GM18870 (cell line): ENCODE data around the gene PADI2.

Experiments used
- ATAC-seq: cut with Tn5 transposase; IDR thresholded peaks from one replicate; pipeline ENCODE4 v1.9.1; 2021; ENCODE audit warnings: moderate library complexity; ENCODE audit not compliant: unreplicated experiment

The PADI2 gene

DNA sequence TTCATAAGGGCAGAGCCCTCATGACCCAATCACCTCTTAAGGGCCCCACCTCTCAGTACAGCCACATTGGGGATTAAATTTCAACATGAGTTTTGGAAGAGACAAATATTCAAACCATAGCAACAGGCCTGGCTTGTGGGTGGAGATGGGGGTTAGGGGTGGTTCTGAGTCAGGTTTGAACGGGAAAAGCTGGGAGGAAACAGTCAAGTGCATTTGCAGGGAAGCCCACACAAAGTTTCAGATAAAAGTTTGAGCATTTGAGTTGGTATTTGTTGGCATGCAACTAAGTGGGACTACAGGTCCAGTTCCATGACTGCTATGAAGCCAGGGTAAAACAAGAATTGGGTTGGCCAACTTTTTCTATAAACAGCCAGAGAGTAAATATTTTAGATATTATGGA is 21.0 kb upstream of the PADI2 start:
- ATAC-seq, result no peak

DNA sequence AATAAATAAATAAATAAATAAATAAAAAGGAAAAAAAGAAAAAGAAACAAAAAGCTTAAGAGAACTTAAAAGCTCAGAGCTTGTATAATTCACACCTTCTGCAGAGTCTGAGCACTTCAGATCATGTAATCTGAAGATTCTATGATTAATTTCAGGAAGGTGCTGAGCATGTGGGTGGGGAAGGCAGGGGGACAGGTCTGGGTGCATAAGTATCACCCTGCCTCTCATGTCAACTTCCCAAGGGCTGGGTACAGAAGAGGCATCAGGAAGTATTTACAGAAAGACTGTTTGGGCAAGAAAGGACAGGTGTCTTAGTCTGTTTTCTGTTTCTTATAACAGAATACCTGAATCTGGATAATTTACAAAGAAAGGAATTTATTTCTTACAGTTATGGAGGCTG is 20.4 kb upstream of the PADI2 start:
- no peak for ATAC-seq

GRCh38 chr1:17137441-17137840 is 18.2 kb upstream of the PADI2 start:
- no peak for ATAC-seq

DNA sequence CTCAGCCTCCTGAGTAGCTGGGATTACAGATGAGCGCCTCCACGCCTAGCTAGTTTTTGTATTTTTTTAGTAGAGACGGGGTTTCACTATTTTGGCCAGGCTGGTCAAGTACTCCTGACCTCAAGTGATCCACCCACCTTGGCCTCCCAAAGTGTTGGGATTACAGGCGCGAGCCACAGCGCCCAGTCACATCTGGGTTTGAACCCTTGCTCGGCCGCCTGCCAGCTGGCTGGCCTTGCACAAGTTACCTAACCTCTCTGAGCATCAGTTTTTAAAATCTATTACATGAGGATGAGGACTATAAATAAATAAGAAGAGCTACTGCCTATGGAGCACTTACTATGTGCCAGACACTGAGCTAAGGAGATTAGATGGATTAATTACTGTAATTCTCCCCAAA is 17.7 kb upstream of the PADI2 start:
- no peak for ATAC-seq

- no peak for ATAC-seq
Observed at GRCh38 chr1:17136145-17136544, 16.9 kb upstream of the PADI2 start.

DNA sequence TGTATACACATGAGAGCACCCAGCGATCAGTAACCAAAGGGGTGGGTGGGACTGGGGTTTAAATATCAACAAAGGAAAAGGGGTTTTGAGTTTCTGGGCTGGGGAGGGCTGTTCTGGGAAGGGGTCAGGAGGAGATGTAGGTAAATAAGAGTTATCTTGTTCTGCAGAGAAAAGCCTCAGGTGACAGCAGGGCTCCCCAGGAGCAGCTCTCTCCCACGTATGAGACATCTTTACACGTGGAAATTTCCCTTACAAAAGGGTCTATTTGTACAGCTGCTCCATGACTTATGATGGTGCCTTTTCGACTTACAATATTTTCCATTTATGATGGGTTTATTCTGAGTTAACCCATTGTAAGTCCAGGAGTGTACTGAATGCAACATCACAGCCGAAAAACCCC is 16.3 kb upstream of the PADI2 start:
- ATAC-seq, result no peak

GRCh38 chr1:17134724-17135123 is 15.5 kb upstream of the PADI2 start:
- ATAC-seq, result no peak

DNA sequence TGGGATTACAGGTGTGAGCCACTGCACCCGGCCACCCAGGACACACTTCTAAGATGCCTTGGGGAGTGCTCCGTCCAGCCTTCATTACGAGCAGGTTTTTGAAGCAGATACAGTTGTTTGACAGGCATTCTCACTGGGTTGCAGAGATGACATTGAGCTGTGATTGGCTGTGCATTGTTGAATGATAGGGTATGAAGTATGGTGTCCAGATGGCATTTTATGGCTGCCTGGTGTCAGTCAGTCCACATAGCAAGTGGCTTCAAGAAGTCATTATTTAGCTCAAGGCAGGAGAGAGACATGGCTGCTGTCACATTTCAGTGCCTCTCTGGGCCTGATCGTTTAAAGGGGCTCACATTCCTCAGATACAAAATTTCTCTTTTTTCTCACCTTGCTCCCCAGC is 14.8 kb upstream of the PADI2 start:
- no peak for ATAC-seq

DNA sequence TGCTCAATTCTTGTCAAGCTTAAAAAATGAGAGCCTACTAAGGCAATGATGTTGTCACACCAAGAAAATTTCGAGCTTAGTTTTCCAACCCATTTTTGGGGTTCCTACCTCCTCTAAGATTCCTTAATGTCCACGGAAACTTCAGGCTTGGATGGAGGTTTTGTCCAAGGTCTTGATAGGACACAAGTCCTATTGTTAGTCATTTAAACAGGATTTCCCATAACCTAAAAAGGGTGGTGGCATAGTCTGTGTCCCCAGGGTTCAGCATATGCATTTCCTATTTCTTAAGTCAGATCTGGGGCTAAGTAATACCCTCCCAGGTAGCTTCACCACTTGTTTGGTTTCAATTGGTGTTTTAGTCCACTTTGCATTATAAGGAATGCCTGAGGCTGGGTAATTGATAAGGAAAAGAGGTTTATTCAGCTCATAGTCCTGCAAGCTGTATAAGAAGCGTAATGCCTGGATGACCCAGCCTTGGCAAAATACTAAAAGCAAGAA is 10.9 kb upstream of the PADI2 start:
- ATAC-seq, result no peak

GRCh38 chr1:17128361-17128760 is 9.1 kb upstream of the PADI2 start:
- ATAC-seq, result no peak

- ATAC-seq, result no peak
Observed at GRCh38 chr1:17125756-17126237, 6.5 kb upstream of the PADI2 start.

DNA sequence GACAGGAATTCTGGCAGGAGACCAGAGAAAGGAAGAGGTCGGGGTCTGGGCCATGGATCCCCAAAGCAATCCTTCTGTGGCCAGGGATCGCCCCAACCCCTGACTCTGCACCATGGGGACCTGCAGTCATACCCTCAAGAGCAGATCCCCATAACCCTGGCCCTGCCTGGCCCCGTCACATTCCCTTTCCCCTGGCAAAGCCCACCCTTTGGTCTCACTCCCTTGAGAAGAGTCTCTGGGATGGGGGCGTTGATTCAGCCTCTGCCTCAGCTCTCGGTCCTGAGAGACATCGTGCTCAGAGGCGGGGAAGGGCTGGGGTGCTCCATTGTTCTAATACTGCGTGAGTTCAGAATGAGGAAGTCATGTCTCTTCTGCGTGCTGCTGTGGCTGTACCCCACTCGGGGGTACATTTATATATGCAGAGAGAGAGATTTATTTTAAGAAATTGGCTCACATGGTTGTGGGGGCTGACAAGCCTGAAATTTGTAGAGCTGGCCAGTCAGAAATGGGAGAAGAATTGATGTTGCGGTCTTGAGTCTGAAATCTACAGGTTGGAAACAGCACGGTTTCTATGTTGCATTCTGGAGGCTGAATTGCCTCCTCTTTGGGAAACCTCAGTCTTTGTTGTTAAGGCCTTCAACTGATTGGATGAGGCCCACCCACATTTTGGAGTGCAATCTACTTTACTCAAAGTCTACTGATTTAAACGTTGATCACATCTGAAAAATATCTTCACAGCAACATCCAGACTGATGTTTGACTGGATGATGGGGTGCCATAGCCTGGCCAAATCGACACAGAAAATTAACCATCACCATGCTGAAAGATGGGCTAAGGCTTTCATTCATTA is 4.2 kb upstream of the PADI2 start:
- no peak for ATAC-seq

DNA sequence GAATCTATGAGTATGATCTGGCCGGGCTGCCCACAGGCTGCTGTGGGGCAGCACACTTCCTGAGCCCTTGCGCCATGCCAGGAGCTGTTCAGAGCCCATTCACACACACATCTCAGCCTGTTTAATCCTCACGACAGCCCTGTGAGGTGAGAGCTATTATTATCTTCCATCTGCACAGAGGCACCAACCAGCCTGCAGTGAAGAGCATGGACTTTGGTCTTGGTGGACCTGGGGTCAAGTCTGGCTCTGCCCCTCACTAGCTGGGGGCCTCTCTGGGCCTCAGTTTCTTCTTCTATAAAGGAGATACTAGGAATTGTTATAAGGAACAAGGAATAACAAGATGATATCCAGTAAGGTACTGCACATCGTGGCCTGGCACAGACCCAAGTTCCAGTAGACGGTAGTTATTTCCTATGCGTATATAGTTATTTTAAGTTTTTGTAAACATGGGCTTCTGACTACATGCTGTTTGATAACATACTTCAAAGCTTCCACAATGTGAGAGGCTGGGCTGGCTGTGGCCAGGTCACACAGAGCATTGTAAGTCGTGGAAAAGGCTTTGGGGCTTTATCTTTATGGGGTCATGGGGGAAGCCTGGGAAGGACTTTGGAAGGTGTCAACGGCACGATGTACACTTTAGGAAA is 3.4 kb upstream of the PADI2 start:
- ATAC-seq, result no peak

DNA sequence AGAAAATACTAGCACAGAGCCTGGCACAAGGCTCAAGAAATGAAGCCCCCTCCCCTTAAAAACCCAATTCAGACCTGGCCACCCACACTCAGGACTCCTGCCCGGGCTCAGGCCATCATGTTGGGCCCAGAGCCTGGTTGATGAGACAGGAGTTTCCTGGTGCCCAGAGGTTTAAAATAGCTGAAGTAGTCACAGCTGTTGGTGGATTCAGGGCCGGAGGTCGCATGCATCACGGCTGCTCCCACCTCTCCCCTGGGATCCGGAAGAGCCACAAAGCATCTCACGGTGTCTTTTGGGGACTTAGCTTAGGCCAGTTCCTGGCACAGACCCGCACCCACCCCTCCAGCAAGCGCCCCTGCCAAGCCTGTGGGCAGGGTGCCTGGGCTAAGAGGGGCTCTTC is 2.6 kb upstream of the PADI2 start:
- ATAC-seq, result no peak

GRCh38 chr1:17120962-17121837 is 1.9 kb upstream of the PADI2 start:
- no peak for ATAC-seq

DNA sequence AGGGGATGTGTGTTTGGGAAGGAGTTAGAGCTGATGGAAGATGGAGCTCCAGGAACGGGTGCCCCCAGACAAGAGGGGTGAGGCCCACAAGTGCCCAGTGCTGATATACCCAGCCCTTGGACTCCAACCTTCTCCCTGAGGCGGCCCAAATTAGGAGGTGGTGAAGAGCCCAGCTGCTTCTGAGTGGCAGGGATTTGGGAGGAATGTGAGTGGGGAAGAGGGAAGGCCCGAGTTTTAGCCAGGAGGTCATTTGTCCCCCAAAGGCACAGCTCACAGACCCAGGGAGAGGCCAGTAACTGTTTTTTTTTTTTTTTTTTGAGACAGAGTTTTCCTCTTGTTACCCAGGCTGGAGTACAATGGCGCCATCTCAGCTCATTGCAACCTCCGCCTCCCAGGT is 1.2 kb upstream of the PADI2 start:
- ATAC-seq, result no peak

DNA sequence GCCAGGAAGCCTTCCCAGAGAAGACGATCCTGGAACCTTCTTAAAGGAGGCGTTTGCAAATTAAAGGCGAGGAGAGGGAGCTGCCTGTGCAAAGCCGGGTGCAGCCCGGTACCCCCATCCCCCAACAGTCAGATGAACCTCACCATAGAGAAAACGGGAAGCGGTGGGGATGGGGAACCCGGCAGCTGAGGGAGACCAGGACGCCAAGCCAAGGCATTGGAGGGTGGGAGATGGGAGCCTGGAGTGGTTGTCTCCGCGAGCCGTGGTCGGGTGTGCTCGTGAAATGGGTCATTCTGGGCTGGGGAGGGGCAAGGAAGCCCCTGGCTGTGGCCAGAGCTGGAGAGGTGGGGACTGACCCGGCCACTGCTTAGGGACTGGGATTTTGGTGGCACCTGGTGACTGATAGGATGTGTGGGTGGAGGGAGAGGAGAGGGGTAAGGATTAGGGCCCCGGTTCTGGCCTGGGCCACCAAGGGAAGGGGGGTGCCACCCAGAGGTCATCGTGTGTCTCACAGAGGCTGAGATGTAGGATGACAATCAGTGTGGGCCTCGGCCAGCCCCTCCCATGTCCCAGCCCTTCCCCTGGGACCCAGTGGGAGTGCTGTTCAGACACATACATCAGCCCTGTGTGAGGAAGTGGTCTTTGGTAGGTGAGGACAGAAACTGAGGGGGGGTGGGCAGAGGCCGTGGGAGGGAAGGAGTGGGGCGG is 676 bp upstream of the PADI2 start:
- ATAC-seq, result no peak

DNA sequence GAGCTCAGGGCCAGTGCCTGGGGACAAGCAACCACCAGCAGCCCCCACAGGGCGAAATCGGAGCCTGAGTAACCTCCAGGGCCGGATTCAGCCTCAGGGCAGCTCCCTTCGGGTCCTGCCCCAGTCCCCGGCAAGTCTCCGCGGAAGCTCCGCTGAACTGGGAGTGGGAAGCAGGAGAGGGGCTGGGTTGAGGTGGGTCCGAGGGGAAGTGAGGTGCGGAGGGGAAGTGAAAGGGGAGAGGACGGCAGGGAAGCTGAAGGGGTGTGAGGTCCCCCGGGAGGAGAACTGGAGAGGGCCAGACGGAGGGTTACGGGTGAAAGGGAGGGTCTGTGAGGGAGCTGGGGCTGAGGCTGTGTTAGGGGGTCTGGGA is 560 bp downstream of the PADI2 start:
- ATAC-seq, result no peak

DNA sequence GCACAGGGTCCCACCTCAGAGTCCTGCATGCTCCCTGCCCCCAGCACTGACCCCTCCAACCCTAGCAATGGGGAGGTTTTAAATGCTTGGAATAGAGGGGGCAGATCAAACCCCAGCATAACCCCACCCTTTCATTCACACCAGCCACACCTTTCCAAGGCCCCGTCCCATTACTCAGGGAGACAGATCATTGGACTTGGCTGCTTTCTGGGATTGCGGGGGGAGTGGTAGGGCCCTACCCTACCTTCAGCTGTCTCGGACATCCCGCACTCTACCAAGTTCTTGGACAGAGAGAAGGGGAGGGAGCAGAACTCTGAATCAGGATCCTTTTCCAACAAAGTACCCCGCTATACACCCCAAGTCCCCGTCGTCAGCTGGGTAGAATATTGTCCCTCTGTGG is 983 bp downstream of the PADI2 start:
- ATAC-seq, result no peak

GRCh38 chr1:17117451-17118265 is 1.6 kb downstream of the PADI2 start:
- ATAC-seq, result no peak
